HUES48 (cell line): ENCODE results near the gene SNRNP48.

Experiments used
- H3K27ac ChIP-seq: one replicate; pipeline ENCODE4 v1.7.0; 2013; ENCODE audit warnings: low read depth, low read length, inconsistent platforms
- H3K27me3 ChIP-seq: 2 replicates; pipeline ENCODE4 v1.6.1; 2013; ENCODE audit warnings: mild to moderate bottlenecking, low read length; ENCODE audit not compliant: control insufficient read depth, insufficient read depth
- H3K36me3 ChIP-seq: 2 replicates; pipeline ENCODE4 v1.6.1; 2013; ENCODE audit warnings: low read length; ENCODE audit not compliant: control insufficient read depth, insufficient read depth
- H3K4me1 ChIP-seq: 2 replicates; pipeline ENCODE4 v1.6.1; 2013; ENCODE audit warnings: mild to moderate bottlenecking, low read length; ENCODE audit not compliant: control insufficient read depth, insufficient read depth
- H3K4me3 ChIP-seq: 2 replicates; pipeline ENCODE4 v1.5.1; 2013; ENCODE audit warnings: mild to moderate bottlenecking, low read depth, low read length
- H3K9ac ChIP-seq: 2 replicates; pipeline ENCODE4 v1.6.1; 2013; ENCODE audit warnings: mild to moderate bottlenecking, low read depth, low read length, moderate library complexity
- H3K9me3 ChIP-seq: 2 replicates; pipeline ENCODE4 v1.6.1; 2013; ENCODE audit warnings: low read length; ENCODE audit not compliant: control insufficient read depth, insufficient read depth

The SNRNP48 gene

GRCh38 chr6:7649037-7649810 lies 59.2 kb downstream of the SNRNP48 start:
- no peak overlapping the region for H3K9ac ChIP-seq
- H3K4me1 ChIP-seq, result no peaks in the 10 kb centered on the region
- no peaks in the 10 kb centered on the region for H3K9me3 ChIP-seq
- no peaks in the 10 kb centered on the region for H3K27me3 ChIP-seq
- H3K27ac ChIP-seq, result no peak overlapping the region
- H3K4me3 ChIP-seq, result no peak overlapping the region
- no peaks in the 10 kb centered on the region for H3K36me3 ChIP-seq

- no peaks in the 10 kb centered on the region for H3K4me1 ChIP-seq
- no peaks in the 10 kb centered on the region for H3K9me3 ChIP-seq
- H3K27ac ChIP-seq, result no peak overlapping the region
- H3K36me3 ChIP-seq, result no peaks in the 10 kb centered on the region
- H3K27me3 ChIP-seq, result no peaks in the 10 kb centered on the region
- H3K4me3 ChIP-seq, result no peak overlapping the region
- no peak overlapping the region for H3K9ac ChIP-seq
These were observed 60.9 kb downstream of the SNRNP48 start for GRCh38 chr6:7650878-7651277.

GRCh38 chr6:7652957-7653356 lies 63.0 kb downstream of the SNRNP48 start:
- H3K9me3 ChIP-seq, result no peaks in the 10 kb centered on the region
- H3K4me3 ChIP-seq, result no peak overlapping the region
- H3K4me1 ChIP-seq, result no peaks in the 10 kb centered on the region
- no peak overlapping the region for H3K9ac ChIP-seq
- H3K27ac ChIP-seq, result no peak overlapping the region
- no peaks in the 10 kb centered on the region for H3K27me3 ChIP-seq
- no peaks in the 10 kb centered on the region for H3K36me3 ChIP-seq

GRCh38 chr6:7656355-7656754 lies 66.4 kb downstream of the SNRNP48 start:
- Histone ChIP-seq H3K4me3 (no peak overlapping the region), H3K9me3 (no peaks in the 10 kb centered on the region), H3K27me3 (no peaks in the 10 kb centered on the region), H3K9ac (no peak overlapping the region), H3K27ac (no peak overlapping the region), H3K4me1 (no peaks in the 10 kb centered on the region), H3K36me3 (no peaks in the 10 kb centered on the region)

- no peak overlapping the region for H3K27ac ChIP-seq
- H3K27me3 ChIP-seq, result no peaks in the 10 kb centered on the region
- H3K9me3 ChIP-seq, result no peaks in the 10 kb centered on the region
- no peak overlapping the region for H3K4me3 ChIP-seq
- no peaks in the 10 kb centered on the region for H3K4me1 ChIP-seq
- no peaks in the 10 kb centered on the region for H3K36me3 ChIP-seq
- H3K9ac ChIP-seq, result no peak overlapping the region
These were observed 68.5 kb downstream of the SNRNP48 start for GRCh38 chr6:7658543-7658942.

GRCh38 chr6:7661364-7661763 lies 71.4 kb downstream of the SNRNP48 start:
- H3K9ac ChIP-seq, result no peak overlapping the region
- H3K27ac ChIP-seq, result no peak overlapping the region
- H3K27me3 ChIP-seq, result no peaks in the 10 kb centered on the region
- H3K4me1 ChIP-seq, result no peaks in the 10 kb centered on the region
- H3K4me3 ChIP-seq, result no peak overlapping the region
- H3K9me3 ChIP-seq, result no peaks in the 10 kb centered on the region
- H3K36me3 ChIP-seq, result no peaks in the 10 kb centered on the region
